HG02938 (cell line): ENCODE results near the gene NPEPL1.
"Not testable (repeated sequence)": the region's sequence is repeated elsewhere in the genome, so short reads cannot be mapped to it uniquely, and the experiment has no call there.

ENCODE experiments used
- ATAC-seq: cut with Tn5 transposase; IDR thresholded peaks from one replicate; pipeline ENCODE4 v1.9.1; 2021; ENCODE audit warnings: mild to moderate bottlenecking, moderate library complexity; ENCODE audit not compliant: unreplicated experiment

Gene NPEPL1

GRCh38 chr20:58731192-58731591, 38.6 kb downstream of the NPEPL1 start:
- no peak for ATAC-seq

GRCh38 chr20:58737198-58737597, 44.6 kb downstream of the NPEPL1 start:
- no peak for ATAC-seq

- no peak for ATAC-seq
These were observed 48.0 kb downstream of the NPEPL1 start for GRCh38 chr20:58740356-58741308.

GRCh38 chr20:58741384-58741783, 48.8 kb downstream of the NPEPL1 start:
- ATAC-seq: no peak

- ATAC-seq: no peak
These were observed 50.3 kb downstream of the NPEPL1 start for GRCh38 chr20:58742668-58743566.

- ATAC-seq: no peak
These were observed 51.4 kb downstream of the NPEPL1 start for GRCh38 chr20:58743929-58744534.

GRCh38 chr20:58744836-58745235, 52.2 kb downstream of the NPEPL1 start:
- ATAC-seq: no peak

- ATAC-seq: no peak
These were observed 52.8 kb downstream of the NPEPL1 start for GRCh38 chr20:58745391-58745790.

- no peak for ATAC-seq
These were observed 54.0 kb downstream of the NPEPL1 start for GRCh38 chr20:58746620-58747019.

GRCh38 chr20:58747211-58747610, 54.6 kb downstream of the NPEPL1 start:
- no peak for ATAC-seq

GRCh38 chr20:58748618-58749017, 56.0 kb downstream of the NPEPL1 start:
- ATAC-seq: no peak

GRCh38 chr20:58749098-58749769, 56.6 kb downstream of the NPEPL1 start:
- ATAC-seq: no peak

- no peak for ATAC-seq
These were observed 57.4 kb downstream of the NPEPL1 start for GRCh38 chr20:58749979-58750378.

GRCh38 chr20:58750706-58751105, 58.1 kb downstream of the NPEPL1 start:
- not testable (repeated sequence) for ATAC-seq

GRCh38 chr20:58751979-58752378, 59.4 kb downstream of the NPEPL1 start:
- ATAC-seq: no peak

- no peak for ATAC-seq
These were observed 60.0 kb downstream of the NPEPL1 start for GRCh38 chr20:58752565-58752964.

- no peak for ATAC-seq
These were observed 60.8 kb downstream of the NPEPL1 start for GRCh38 chr20:58753267-58753921.

- no peak for ATAC-seq
These were observed 61.4 kb downstream of the NPEPL1 start for GRCh38 chr20:58753922-58754551.

GRCh38 chr20:58754584-58754983, 62.0 kb downstream of the NPEPL1 start:
- ATAC-seq: no peak
